Gastroesophageal sphincter (tissue), 4 donors: Measurements from ENCODE around the gene VIP. TPM values are rescaled to one million over a fixed set of nuclear protein-coding genes. Genes with fewer than 3 reads are reported as not detected.
"Not testable (repeated sequence)": the region's sequence is repeated elsewhere in the genome, so short reads cannot be mapped to it uniquely, and the experiment has no call there.

Experiments used
- ATAC-seq: fragments of 150-250 bp; one replicate; pipeline ENCODE4 v1.9.1; 2016; ENCODE audit warnings: mild to moderate bottlenecking, moderate library complexity
- H3K27ac ChIP-seq, 4 donors: fragments of 200-600 bp; sonication (generic) in 3 of 4; 1 replicate in 3 of 4; 2 replicates in 1 of 4; pipeline ENCODE4 v1.5.1; 2016 to 2019
- H3K27me3 ChIP-seq: fragments of 200-600 bp; sonication (generic); one replicate; pipeline ENCODE4 v1.5.1; 2019
- H3K36me3 ChIP-seq, 2 donors: fragments of 200-600 bp; sonication (generic); one replicate each; pipeline ENCODE4 v1.5.1; 2019; ENCODE audit warnings: control low read depth in 1 of 2
- H3K4me1 ChIP-seq, 3 donors: fragments of 200-600 bp; sonication (generic); 1 replicate in 2 of 3; 2 replicates in 1 of 3; pipeline ENCODE4 v1.5.1; 2016 to 2019; ENCODE audit warnings: control low read depth in 2 of 3
- H3K4me3 ChIP-seq, 2 donors: fragments of 200-600 bp; sonication (generic); one replicate each; pipeline ENCODE4 v1.5.1; 2019; ENCODE audit warnings: mild to moderate bottlenecking in 1 of 2, moderate library complexity in 1 of 2
- H3K9me3 ChIP-seq, 3 donors: fragments of 200-600 bp; sonication (generic); one replicate each; pipeline ENCODE4 v1.5.1; 2017 to 2019; ENCODE audit warnings: control low read depth in 2 of 3
- EP300 ChIP-seq: sonication (generic); formaldehyde crosslinking; IDR thresholded peaks from one replicate; pipeline ENCODE4 v1.6.1; 2017; ENCODE audit warnings: antibody characterized with exemption, mild to moderate bottlenecking
- POLR2A ChIP-seq, 2 donors: fragments of 450-650 bp; IDR thresholded peaks; one replicate each; pipeline ENCODE4 v1.6.1; 2017; ENCODE audit warnings: antibody characterized with exemption in 2 of 2, mild to moderate bottlenecking in 2 of 2, moderate library complexity in 1 of 2
- POLR2AphosphoS5 ChIP-seq: sonication (generic); formaldehyde crosslinking; IDR thresholded peaks from one replicate; pipeline ENCODE4 v1.6.1; 2017; ENCODE audit warnings: antibody characterized with exemption
- WGBS, 2 donors: methylation state at CpG; one replicate each; pipeline ENCODE4 v1.1.5; 2018; ENCODE audit warnings: low coverage in 1 of 2; 5-methylcytosine and 5-hydroxymethylcytosine counted together
- total RNA-seq, 4 donors: library from RNA; depleted of rRNA; stranded (reverse); fragments of >200 nt; gene quantifications; one replicate each; pipeline ENCODE4 v1.1.0, GENCODE V29; 2016
- TF ChIP-seq, protein P1 (sequence below), 4 experiments: fragments of 200-600 bp in 2 of 4; fragments of 450-650 bp in 2 of 4; sonication (generic) in 1 of 4; IDR thresholded peaks; one replicate each; pipeline ENCODE4 v1.5.1; 2017 to 2019; ENCODE audit warnings: antibody characterized with exemption in 4 of 4, mild to moderate bottlenecking in 2 of 4, moderate library complexity in 2 of 4

Gene VIP
- total RNA-seq = 10 to 100 TPM in 2 of 4 donors, 1 to 10 TPM in 2; 6.8 to 55.2 (median 18.2) TPM

DNA sequence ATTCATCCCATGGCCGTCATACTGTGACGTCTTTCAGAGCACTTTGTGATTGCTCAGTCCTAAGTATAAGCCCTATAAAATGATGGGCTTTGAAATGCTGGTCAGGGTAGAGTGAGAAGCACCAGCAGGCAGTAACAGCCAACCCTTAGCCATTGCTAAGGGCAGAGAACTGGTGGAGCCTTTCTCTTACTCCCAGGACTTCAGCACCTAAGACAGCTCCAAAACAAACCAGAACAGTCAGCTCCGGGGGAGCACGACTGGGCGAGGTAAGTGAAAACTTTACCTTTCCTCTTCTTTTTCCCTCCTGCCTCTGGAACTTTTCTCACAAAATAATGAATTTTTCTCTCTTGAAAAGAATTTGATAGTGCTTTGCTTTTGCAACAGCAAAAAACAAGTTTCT lies at the start of gene VIP:
TSS of gene VIP (plus strand) at position 104 of the 400 bp plus-strand sequence. CDS start 1,381 bp downstream, outside the sequence.
- Histone ChIP-seq H3K36me3 (no peaks in the 10 kb centered on the region), H3K27me3 (no peaks in the 10 kb centered on the region), H3K4me3 (no peak within 1 kb of the TSS), H3K4me1 (no peaks in the 10 kb centered on the region), H3K27ac (no peak within 1 kb of the TSS), H3K9me3 (no peaks in the 10 kb centered on the region)
- TF ChIP-seq, protein P1, sequence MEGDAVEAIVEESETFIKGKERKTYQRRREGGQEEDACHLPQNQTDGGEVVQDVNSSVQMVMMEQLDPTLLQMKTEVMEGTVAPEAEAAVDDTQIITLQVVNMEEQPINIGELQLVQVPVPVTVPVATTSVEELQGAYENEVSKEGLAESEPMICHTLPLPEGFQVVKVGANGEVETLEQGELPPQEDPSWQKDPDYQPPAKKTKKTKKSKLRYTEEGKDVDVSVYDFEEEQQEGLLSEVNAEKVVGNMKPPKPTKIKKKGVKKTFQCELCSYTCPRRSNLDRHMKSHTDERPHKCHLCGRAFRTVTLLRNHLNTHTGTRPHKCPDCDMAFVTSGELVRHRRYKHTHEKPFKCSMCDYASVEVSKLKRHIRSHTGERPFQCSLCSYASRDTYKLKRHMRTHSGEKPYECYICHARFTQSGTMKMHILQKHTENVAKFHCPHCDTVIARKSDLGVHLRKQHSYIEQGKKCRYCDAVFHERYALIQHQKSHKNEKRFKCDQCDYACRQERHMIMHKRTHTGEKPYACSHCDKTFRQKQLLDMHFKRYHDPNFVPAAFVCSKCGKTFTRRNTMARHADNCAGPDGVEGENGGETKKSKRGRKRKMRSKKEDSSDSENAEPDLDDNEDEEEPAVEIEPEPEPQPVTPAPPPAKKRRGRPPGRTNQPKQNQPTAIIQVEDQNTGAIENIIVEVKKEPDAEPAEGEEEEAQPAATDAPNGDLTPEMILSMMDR (IDR thresholded peaks at IDR 0.05) = no peak
- TF ChIP-seq EP300 (no peak), POLR2A (IDR thresholded peaks at IDR 0.05) (no peak), POLR2AphosphoS5 (no peak)
- 13 to 26% methylated on average over 5 of the region's 5 CpGs for WGBS, 2 donors
- ATAC-seq = no peak

- Histone ChIP-seq H3K27ac (peak overlapping the region in 2 of 4 donors; percentile 17 to 26), H3K9me3 (no peaks in the 10 kb centered on the region), H3K36me3 (no peaks in the 10 kb centered on the region), H3K4me3 (peak overlapping the region in 1 of 2 donors; percentile 34), H3K27me3 (no peaks in the 10 kb centered on the region), H3K4me1 (no peaks in the 10 kb centered on the region)
- WGBS, 2 donors = 36 to 40% methylated on average over 7 of the region's 7 CpGs
- no peak for ATAC-seq
- no peak for TF ChIP-seq EP300
- TF ChIP-seq, protein P1 (IDR thresholded peaks at IDR 0.05) = no peak
- no peak for TF ChIP-seq POLR2AphosphoS5
- TF ChIP-seq POLR2A (IDR thresholded peaks at IDR 0.05) = no peak
Observed at GRCh38 chr6:152701081-152701862, 49.3 kb upstream of the VIP start.

- ATAC-seq = peak; percentile 31
- Histone ChIP-seq H3K4me1 (no peaks in the 10 kb centered on the region), H3K27ac (peak overlapping the region in 1 of 4 donors; percentile 17), H3K4me3 (peak overlapping the region in 1 of 2 donors; percentile 34), H3K9me3 (no peaks in the 10 kb centered on the region), H3K36me3 (no peaks in the 10 kb centered on the region), H3K27me3 (no peaks in the 10 kb centered on the region)
- TF ChIP-seq EP300 (no peak), POLR2A (IDR thresholded peaks at IDR 0.05) (no peak), POLR2AphosphoS5 (no peak)
- TF ChIP-seq, protein P1 (IDR thresholded peaks at IDR 0.05) = no peak
- 71 to 85% methylated on average over 4 of the region's 4 CpGs for WGBS, 2 donors
Observed at GRCh38 chr6:152701863-152702401, 48.7 kb upstream of the VIP start.

DNA sequence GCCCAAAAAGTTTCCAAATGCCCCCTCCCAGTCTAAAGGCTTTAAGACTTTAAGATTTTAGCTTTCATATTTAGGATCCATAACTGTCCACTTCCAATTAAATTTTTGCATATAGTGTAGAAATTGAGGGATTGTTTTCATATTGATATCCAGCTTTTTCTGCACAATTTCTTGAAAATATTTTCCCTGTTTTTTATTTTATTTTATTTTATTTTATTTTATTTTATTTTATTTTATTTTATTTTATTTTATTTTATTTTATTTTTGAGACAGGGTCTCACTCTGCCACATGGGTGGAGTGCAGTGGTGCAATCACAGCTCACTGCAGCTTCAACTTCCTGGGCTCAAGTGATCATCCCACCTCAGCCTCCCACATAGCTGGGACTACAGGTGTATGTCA lies 46.8 kb upstream of the VIP start:
- not testable (repeated sequence) for H3K27ac ChIP-seq, H3K36me3 ChIP-seq, ATAC-seq, H3K27me3 ChIP-seq, H3K4me1 ChIP-seq, H3K9me3 ChIP-seq, H3K4me3 ChIP-seq

- TF ChIP-seq, protein P1 (IDR thresholded peaks at IDR 0.05) = no peak
- no peak for TF ChIP-seq POLR2A (IDR thresholded peaks at IDR 0.05)
- no peak for TF ChIP-seq POLR2AphosphoS5
- TF ChIP-seq EP300 = no peak
- Histone ChIP-seq H3K9me3 (peaks cover 0 to 7% (median 0%) of the 10 kb centered on the region in 3 donors), H3K36me3 (no peaks in the 10 kb centered on the region), H3K27me3 (no peaks in the 10 kb centered on the region), H3K4me1 (no peaks in the 10 kb centered on the region), H3K4me3 (no peak overlapping the region), H3K27ac (no peak overlapping the region)
- no peak for ATAC-seq
- 72 to 79% methylated on average over 2 of the region's 2 CpGs for WGBS, 2 donors
Observed at GRCh38 chr6:152705327-152705726, 45.3 kb upstream of the VIP start.
